Activated naive CD8-positive, alpha-beta T cell treated with anti-CD3 and anti-CD28 coated beads, Interleukin-2, amount 50 U/mL, for 24 hours (primary cell): ENCODE results near the gene PKDCC.
"Not testable (repeated sequence)": the region's sequence is repeated elsewhere in the genome, so short reads cannot be mapped to it uniquely, and the experiment has no call there.

Experiments used
- ATAC-seq: fragments of 150-1000 bp; cut with Tn5 transposase; one replicate; pipeline ENCODE4 v1.10.0; 2021
- DNase-seq: peaks from one replicate; pipeline ENCODE4 v3.0.0; 2021
- H3K27ac Mint-ChIP-seq: one replicate; pipeline ENCODE4 v1.8.0; 2021; ENCODE audit warnings: mild to moderate bottlenecking, mixed read lengths
- H3K27me3 Mint-ChIP-seq: one replicate; pipeline ENCODE4 v1.8.0; 2021; ENCODE audit warnings: mixed read lengths
- H3K36me3 Mint-ChIP-seq: one replicate; pipeline ENCODE4 v1.8.0; 2021; ENCODE audit warnings: low read depth, mixed read lengths
- H3K4me1 Mint-ChIP-seq: one replicate; pipeline ENCODE4 v1.8.0; 2021; ENCODE audit warnings: mixed read lengths
- H3K4me3 Mint-ChIP-seq: one replicate; pipeline ENCODE4 v1.8.0; 2021; ENCODE audit warnings: mild to moderate bottlenecking, moderate library complexity, mixed read lengths
- H3K9me3 Mint-ChIP-seq: one replicate; pipeline ENCODE4 v1.8.0; 2021; ENCODE audit warnings: mixed read lengths

PKDCC gene

DNA sequence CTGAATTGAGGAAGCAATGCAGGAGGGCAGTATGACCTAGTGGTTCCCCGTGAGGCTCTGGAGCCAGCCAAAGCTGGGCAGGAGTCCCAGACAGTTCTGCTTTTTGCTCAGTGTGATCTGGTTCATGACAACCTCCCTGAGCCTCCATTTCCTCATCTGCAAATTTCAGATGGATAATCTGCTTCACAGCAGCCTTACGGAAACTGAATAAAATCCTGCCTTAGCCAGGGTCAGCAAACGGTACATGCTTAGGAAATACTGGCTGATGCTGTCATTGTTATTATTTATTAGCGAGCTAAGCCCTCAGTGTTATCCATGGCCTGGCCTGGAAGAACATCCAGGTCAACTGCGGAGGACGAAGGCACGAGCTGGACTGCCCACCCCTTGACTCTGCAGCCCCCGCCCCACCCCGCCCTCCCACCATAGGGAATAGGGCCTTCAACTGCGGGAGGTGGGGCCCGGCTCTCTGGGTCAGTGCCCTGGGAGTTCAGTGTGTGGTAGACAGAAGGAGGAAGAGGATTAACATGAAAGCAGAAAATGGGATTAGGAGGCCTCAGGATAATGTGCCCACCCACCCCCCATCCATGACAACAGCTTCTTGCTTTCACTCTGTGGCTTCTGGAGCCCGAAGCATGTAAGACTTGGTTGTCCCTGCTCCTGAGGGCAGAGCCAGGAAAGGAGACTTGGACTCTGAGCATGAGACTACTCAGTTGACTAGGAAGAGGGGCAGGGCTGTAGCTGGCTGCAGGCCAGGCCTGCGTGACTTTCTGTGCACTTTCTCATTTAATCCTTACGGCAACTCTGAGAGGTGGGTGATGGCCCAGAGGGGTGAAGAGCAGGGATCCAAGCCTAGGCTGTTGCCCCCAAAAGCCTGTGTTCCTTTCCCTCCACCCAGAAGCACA, 13.1 kb downstream of the PKDCC start:
- Mint-ChIP-seq H3K27me3 (peaks cover 5% of the 10 kb centered on the region), H3K36me3 (no peaks in the 10 kb centered on the region), H3K4me3 (no peak overlapping the region), H3K27ac (no peak overlapping the region), H3K9me3 (no peaks in the 10 kb centered on the region), H3K4me1 (no peaks in the 10 kb centered on the region)
- ATAC-seq (no peak), DNase-seq (no peak)

DNA sequence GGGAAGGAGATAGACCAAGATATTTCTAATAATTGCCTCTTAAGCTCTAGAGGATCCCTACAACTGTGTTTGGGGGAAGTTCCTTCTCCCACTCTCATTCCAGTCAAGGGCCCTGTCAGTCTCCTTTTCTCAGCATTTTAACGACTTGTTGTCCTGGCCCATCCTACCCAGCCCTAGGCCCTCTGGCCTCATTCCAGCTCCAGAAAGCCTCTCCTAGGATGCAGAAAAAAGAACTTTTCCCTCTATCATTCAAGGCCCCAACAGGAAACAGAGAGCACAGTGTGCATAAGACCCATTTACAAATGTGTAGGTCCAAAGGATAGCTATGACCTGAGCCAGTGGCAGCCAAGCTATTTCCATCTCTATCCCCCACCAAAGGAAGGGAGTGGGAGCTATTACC, 14.0 kb downstream of the PKDCC start:
- H3K27me3 Mint-ChIP-seq, result peaks cover 5% of the 10 kb centered on the region
- no peak for DNase-seq
- H3K4me1 Mint-ChIP-seq, result no peaks in the 10 kb centered on the region
- no peaks in the 10 kb centered on the region for H3K9me3 Mint-ChIP-seq
- no peak overlapping the region for H3K27ac Mint-ChIP-seq
- no peak overlapping the region for H3K4me3 Mint-ChIP-seq
- no peak for ATAC-seq
- H3K36me3 Mint-ChIP-seq, result no peaks in the 10 kb centered on the region

DNA sequence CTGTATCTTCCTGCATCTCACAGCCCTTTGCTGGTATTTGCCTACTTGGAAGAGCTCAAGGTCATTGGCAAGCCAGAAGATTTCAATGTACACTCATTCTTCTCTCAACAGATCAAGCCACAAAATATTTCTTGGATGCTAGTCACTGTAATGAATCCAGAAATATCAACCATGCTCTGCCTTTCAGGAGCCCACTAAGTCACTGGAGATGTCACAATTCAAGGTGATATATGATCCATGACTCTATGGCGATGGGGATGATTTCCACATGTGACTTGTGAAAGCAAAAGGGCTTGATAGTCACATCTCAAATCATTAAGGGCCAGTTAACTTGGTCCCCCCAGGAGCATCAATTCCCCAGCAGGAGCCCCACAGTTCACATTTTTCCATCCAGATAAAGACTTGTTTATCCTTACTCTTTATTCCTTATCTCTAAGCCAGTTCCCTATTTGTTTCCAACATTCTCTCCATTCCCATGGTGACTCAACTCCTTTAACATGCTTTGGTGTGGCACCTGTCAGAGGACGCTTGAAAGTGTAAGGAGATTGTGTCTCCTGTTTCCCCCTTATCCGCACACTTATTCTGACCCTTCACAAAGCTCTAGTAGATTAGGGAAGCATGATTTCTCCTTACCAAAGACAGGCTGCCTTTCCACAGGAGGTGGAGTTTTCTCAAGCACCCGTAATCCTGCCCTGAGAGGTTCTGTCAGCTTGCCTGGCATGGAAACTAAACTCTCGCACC, 15.8 kb downstream of the PKDCC start:
- Mint-ChIP-seq H3K36me3 (no peaks in the 10 kb centered on the region), H3K4me1 (no peaks in the 10 kb centered on the region), H3K27me3 (peaks cover 4% of the 10 kb centered on the region), H3K27ac (no peak overlapping the region), H3K4me3 (no peak overlapping the region), H3K9me3 (no peaks in the 10 kb centered on the region)
- ATAC-seq (no peak), DNase-seq (no peak)

DNA sequence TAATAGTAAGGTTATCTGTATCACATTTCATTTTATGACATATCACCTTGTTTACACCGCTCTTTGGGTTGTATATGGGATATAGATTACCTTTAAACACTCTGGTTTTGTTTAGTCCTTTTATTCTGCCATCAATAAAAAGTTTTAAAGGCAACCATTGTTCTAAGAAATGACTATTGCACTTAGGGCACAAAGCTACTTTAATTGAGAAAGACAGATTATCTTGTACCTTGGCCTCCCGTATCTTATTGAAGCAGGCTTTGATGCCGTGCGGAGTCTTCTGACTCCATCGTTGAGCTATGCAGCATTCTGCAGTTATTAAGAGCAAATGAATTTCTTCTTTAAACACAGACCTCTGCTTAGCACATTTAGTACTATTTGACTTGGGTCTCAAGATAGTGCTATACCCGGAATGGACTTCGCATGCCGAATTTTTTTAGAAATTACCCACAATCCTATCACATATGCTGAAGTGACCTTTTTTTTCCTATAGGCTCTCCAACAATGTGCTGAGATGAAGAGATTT, 16.7 kb downstream of the PKDCC start:
- Mint-ChIP-seq H3K4me1 (no peaks in the 10 kb centered on the region), H3K27ac (no peak overlapping the region), H3K9me3 (no peaks in the 10 kb centered on the region), H3K36me3 (no peaks in the 10 kb centered on the region), H3K27me3 (peaks cover 3% of the 10 kb centered on the region), H3K4me3 (no peak overlapping the region)
- ATAC-seq (no peak), DNase-seq (no peak)

DNA sequence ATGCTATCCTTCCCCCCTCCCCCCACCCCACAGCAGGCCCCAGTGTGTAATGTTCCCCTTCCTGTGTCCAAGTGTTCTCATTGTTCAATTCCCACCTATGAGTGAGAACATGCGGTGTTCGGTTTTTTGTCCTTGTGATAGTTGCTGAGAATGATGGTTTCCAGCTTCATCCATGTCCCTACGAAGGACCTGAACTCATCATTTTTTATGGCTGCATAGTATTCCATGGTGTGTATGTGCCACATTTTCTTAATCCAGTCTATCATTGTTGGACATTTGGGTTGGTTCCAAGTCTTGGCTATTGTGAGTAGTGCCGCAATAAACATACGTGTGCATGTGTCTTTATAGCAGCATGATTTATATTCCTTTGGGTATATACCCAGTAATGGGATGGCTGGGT, 17.9 kb downstream of the PKDCC start:
- not testable (repeated sequence) for H3K9me3 Mint-ChIP-seq, DNase-seq, ATAC-seq, H3K27me3 Mint-ChIP-seq, H3K4me1 Mint-ChIP-seq, H3K27ac Mint-ChIP-seq, H3K36me3 Mint-ChIP-seq, H3K4me3 Mint-ChIP-seq

DNA sequence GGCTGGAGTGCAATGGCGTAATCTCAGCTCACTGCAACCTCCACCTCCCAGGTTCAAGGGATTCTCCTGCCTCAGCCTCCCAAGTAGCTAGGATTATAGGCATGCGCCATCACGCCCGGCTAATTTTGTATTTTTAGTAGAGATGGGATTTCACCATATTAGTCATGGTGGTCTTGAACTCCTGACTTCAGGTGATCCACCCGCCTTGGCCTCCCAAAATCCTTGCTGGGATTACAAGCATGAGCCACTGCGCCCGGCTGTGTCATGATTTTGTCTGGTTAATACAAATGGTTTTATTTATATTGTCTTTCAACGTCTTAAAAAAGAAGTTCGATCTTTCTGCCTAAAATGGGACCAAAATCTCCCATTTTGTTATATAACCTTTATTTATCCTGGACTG, 19.2 kb downstream of the PKDCC start:
- H3K4me1 Mint-ChIP-seq, H3K27ac Mint-ChIP-seq, H3K36me3 Mint-ChIP-seq, H3K9me3 Mint-ChIP-seq, DNase-seq, H3K27me3 Mint-ChIP-seq, H3K4me3 Mint-ChIP-seq, ATAC-seq: not testable (repeated sequence)

DNA sequence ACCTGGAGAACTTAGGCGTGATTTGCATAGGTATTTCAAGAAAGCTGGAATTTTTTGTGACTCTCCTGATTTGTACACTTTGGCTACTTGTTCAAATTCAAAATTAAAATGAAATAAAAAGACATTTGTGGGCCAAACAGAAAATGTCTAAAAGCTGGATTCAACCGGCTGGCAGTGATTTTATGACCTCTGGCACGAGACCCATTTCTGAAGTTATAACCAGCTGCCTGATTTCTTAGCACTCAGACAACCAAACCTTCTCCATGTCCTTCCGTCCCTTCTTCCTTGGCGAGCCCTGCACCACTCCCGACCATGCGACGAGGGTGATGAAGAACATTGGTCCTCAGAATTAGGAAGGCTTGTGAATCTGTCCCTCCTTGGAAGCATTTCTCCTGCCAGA, 19.7 kb downstream of the PKDCC start:
- DNase-seq (no peak), ATAC-seq (no peak)
- H3K36me3 Mint-ChIP-seq, result no peaks in the 10 kb centered on the region
- H3K27me3 Mint-ChIP-seq, result peaks cover 8% of the 10 kb centered on the region
- no peak overlapping the region for H3K27ac Mint-ChIP-seq
- H3K4me3 Mint-ChIP-seq, result no peak overlapping the region
- no peaks in the 10 kb centered on the region for H3K9me3 Mint-ChIP-seq
- no peaks in the 10 kb centered on the region for H3K4me1 Mint-ChIP-seq

DNA sequence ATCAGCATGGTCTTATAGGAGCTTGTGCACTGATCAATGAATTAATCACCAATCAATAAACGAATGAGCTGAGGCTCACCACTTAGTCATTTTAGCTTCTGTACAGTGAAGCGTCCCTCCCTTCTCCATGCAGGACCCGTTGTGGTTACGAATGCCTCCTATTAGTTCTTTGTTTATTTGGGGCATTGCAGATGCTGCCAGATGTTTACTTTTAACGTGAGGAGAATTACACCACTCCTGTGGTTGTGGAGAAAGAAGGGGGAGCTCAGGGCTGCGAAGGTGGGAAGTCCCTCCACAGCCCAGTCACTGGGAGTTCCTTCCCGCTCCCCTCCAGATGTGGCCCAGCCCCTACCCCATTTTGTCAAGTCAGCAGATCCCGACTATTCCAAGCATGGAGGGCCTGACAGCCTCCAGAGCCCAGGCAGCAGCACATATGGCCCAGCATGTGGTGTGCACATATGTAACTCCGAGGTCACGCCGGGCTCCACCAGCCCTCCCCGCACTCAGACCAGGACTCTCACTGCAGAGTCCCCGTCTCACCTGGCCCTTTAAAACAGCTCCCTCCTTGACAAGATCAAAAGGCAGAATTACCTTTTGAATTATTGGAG, 20.9 kb downstream of the PKDCC start:
- Mint-ChIP-seq H3K4me3 (no peak overlapping the region), H3K27me3 (peaks cover 8% of the 10 kb centered on the region), H3K36me3 (no peaks in the 10 kb centered on the region), H3K9me3 (no peaks in the 10 kb centered on the region), H3K27ac (no peak overlapping the region), H3K4me1 (no peaks in the 10 kb centered on the region)
- ATAC-seq (no peak), DNase-seq (no peak)

DNA sequence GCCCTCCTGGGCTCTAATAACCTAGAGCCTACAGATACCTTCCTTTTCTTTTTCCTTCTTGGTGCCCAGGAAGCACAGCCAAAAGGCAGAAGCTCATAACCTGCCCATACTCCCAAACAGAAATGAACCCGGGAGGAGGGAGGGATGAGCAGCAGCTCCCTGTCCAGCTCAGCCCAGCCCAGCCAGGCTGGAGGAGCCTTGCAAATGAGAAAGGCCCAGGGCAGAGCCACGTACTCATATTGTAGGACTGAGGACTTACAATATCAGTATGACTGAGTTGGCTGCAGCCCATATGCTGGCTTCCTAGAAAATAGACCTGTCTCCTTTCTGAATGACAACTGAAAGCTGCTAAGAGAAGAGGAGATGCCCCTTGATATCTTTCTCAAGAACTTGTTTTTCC, 21.7 kb downstream of the PKDCC start:
- Mint-ChIP-seq H3K4me3 (no peak overlapping the region), H3K27ac (no peak overlapping the region), H3K36me3 (no peaks in the 10 kb centered on the region), H3K4me1 (no peaks in the 10 kb centered on the region), H3K9me3 (no peaks in the 10 kb centered on the region), H3K27me3 (peaks cover 8% of the 10 kb centered on the region)
- ATAC-seq (no peak), DNase-seq (no peak)

DNA sequence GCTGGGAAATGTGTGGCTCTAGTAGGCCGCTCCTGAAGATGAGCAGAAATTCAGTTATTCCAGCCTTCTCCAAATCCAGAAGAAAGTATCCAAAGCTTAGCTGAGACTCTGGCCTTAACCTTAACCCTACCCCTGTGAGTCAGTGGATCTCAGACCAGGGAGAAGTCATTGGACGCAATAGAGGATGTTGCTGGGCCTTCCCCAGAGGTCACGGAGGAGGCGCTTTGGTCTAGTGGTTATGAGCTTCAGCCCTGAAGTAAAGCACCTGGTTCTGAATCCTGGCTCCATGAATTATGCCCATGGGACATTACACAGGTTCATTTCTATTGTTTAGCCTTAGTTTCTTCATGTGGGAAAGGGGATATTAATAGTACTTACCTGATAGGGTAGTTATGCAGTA, 24.0 kb downstream of the PKDCC start:
- ATAC-seq, result no peak
- Mint-ChIP-seq H3K27ac (no peak overlapping the region), H3K4me3 (no peak overlapping the region), H3K9me3 (no peaks in the 10 kb centered on the region), H3K36me3 (no peaks in the 10 kb centered on the region), H3K4me1 (no peaks in the 10 kb centered on the region), H3K27me3 (peaks cover 11% of the 10 kb centered on the region)
- no peak for DNase-seq

DNA sequence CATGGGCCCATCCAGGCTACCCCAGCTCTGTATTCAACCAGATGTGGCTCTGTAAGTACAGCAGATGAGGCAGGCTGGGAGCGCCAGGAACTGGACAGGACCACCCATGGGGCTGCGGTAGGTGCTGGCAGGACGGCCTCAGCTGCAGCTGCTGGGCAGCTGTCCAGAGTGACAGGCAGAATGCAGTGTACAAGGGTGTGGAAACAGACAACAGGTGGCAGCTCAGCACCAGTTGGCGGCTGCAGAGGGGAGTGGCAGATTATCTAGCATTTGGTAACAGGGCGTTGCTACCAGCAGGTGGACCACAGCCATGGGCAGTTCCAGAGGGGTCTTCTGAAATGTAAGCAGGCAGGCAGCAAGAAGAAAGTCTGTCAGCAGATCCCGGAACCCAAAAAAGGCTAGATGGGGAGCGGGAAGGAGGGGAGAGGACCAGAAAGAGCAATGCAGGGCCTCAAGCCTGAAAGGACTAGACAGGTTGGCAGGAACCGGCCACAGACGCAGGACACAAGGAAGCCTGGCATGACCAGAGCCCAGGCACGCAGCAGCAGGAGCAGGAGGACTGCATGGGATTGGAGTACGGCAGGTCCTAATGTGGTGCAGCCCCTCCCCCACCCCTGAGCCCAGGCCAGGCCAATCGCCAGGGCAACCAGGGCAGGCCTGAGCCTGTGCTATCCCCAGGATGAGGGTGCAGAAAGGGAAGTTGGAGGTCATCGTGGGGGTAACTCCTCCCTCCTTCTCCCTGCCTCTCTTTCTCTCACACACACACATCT, 24.7 kb downstream of the PKDCC start:
- H3K9me3 Mint-ChIP-seq, result no peaks in the 10 kb centered on the region
- no peaks in the 10 kb centered on the region for H3K4me1 Mint-ChIP-seq
- no peak overlapping the region for H3K27ac Mint-ChIP-seq
- H3K27me3 Mint-ChIP-seq, result peaks cover 11% of the 10 kb centered on the region
- DNase-seq (no peak), ATAC-seq (no peak)
- H3K36me3 Mint-ChIP-seq, result no peaks in the 10 kb centered on the region
- H3K4me3 Mint-ChIP-seq, result no peak overlapping the region

DNA sequence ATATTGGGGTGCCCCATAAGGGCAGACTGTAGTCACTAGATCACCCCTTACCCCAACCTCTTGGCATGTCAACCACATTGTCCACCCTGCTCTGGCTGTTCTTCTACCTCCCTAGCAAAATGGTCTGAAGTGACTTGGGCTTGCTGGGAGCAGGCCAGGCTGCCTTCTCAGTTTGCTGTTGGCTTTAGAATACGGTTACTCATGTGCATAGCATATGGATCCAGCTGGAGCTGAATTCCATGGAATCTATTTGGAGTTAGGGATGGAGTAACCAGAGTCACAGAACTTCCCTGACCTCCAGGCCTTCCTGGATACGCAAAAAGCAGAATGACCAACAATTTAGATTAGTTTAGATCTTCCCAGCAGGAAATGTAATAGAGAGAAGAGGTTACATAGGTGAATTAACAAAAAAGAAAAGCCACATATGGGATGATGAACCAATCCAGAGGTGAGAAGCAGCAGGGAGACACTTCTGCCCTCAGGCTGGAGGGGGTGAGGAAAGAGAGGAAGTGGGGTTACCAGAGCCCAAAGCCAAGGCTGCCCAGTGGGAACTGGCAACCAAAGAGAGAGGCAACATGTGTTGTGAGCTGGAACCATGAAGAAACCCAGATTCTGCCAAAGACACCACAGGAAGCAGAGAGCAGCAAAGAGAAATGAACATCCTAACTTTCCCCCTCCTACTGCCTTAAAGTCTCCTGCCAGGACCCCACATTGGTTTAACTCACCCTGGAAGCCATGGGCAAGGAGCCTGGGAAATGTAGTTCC, 26.1 kb downstream of the PKDCC start:
- H3K4me3 Mint-ChIP-seq, result no peak overlapping the region
- H3K27me3 Mint-ChIP-seq, result peaks cover 11% of the 10 kb centered on the region
- no peaks in the 10 kb centered on the region for H3K4me1 Mint-ChIP-seq
- DNase-seq (no peak), ATAC-seq (no peak)
- no peak overlapping the region for H3K27ac Mint-ChIP-seq
- H3K9me3 Mint-ChIP-seq, result no peaks in the 10 kb centered on the region
- H3K36me3 Mint-ChIP-seq, result no peaks in the 10 kb centered on the region

DNA sequence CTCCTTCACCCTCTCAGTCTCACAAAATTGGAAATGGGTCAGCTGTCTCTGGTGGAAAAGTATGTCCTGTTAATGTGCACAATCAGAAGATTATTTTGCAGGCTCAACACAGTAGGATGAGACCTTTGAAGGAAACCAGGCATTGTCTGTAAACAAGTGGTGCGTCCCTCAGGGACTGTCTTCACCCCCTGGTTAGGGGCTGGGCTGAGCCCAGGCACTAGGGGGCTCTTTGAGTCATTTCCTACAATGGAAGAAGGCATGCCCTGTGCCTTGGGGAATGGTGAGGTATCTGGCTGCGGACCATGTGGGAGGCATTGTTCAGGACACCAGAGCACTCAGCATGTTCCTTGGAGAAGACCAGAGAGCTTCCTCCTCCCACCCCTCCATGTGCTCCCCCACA, 26.8 kb downstream of the PKDCC start:
- H3K4me3 Mint-ChIP-seq, result no peak overlapping the region
- H3K27ac Mint-ChIP-seq, result no peak overlapping the region
- no peaks in the 10 kb centered on the region for H3K36me3 Mint-ChIP-seq
- no peaks in the 10 kb centered on the region for H3K9me3 Mint-ChIP-seq
- no peak for DNase-seq
- H3K4me1 Mint-ChIP-seq, result no peaks in the 10 kb centered on the region
- peaks cover 7% of the 10 kb centered on the region for H3K27me3 Mint-ChIP-seq
- ATAC-seq, result no peak
